Muscle layer of duodenum (tissue), 2 donors: Measurements from ENCODE around the gene ADAMTS9.

ENCODE experiments used
- H3K27ac ChIP-seq: one replicate; pipeline ENCODE4 v1.7.0; 2013; ENCODE audit warnings: mild to moderate bottlenecking, low read length
- H3K27me3 ChIP-seq: one replicate; pipeline ENCODE4 v1.7.0; 2013; ENCODE audit warnings: low read depth, mild to moderate bottlenecking, control low read depth, low read length
- H3K36me3 ChIP-seq, 2 donors: one replicate each; pipeline ENCODE4 v1.7.0; 2013; ENCODE audit warnings: low read length in 2 of 2, control low read depth in 1 of 2, mild to moderate bottlenecking in 1 of 2; ENCODE audit not compliant: insufficient read depth in 2 of 2, control insufficient read depth in 1 of 2
- H3K4me1 ChIP-seq, 2 donors: one replicate each; pipeline ENCODE4 v1.7.0; 2013; ENCODE audit warnings: low read length in 2 of 2, mild to moderate bottlenecking in 2 of 2, control low read depth in 1 of 2, moderate library complexity in 1 of 2; ENCODE audit not compliant: insufficient read depth in 2 of 2, control insufficient read depth in 1 of 2
- H3K4me3 ChIP-seq, 2 donors: one replicate each; pipeline ENCODE4 v1.7.0; 2013; ENCODE audit warnings: low read length in 2 of 2, low read depth in 1 of 2, mild to moderate bottlenecking in 1 of 2
- H3K9me3 ChIP-seq, 2 donors: one replicate each; pipeline ENCODE4 v1.7.0; 2013; ENCODE audit warnings: low read length in 2 of 2, control low read depth in 1 of 2, mild to moderate bottlenecking in 1 of 2; ENCODE audit not compliant: control insufficient read depth in 1 of 2
- donor health status: healthy.

The ADAMTS9 gene

DNA sequence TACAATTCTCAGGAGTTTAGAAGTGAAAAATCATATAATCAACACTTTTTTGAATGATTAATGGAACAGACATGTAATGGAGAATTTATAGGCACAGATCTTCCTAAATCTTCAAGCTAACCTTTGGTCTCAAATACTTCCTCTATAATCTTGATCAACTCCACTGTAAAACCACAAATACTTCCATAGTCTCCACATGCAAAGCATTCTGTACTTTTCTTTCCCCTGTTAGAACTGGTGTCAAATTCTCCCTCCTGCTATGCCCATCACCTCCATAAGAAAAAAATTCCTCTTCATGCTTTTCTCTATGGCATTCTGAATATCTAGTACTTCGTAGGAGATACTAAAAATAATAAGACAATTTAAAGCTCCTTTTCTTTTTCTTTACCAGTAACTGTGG is 214.3 kb downstream of the ADAMTS9 start:
- Histone ChIP-seq H3K4me1 (no peaks in the 10 kb centered on the region), H3K4me3 (no peak overlapping the region), H3K36me3 (no peaks in the 10 kb centered on the region), H3K27ac (no peak overlapping the region), H3K9me3 (no peaks in the 10 kb centered on the region), H3K27me3 (no peaks in the 10 kb centered on the region)

DNA sequence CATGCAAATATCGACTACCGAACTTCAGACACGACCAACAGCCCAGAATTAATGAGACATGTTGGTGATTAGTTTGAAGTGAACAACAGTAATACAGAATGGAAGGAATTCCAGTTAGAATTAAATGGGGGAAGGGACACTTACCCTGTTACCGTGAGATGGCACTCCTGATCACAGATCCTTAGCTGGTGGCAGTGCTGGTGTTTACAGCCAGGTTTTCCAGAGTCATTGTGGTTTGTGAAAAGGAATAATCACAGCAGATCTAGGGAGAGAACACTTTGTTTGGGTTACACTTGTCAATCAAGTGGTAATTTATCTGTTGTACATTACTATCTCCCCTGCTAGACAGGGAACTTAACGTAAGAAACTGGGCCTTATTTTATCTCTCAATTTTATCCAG is 217.4 kb downstream of the ADAMTS9 start:
- no peaks in the 10 kb centered on the region for H3K36me3 ChIP-seq
- no peaks in the 10 kb centered on the region for H3K27me3 ChIP-seq

DNA sequence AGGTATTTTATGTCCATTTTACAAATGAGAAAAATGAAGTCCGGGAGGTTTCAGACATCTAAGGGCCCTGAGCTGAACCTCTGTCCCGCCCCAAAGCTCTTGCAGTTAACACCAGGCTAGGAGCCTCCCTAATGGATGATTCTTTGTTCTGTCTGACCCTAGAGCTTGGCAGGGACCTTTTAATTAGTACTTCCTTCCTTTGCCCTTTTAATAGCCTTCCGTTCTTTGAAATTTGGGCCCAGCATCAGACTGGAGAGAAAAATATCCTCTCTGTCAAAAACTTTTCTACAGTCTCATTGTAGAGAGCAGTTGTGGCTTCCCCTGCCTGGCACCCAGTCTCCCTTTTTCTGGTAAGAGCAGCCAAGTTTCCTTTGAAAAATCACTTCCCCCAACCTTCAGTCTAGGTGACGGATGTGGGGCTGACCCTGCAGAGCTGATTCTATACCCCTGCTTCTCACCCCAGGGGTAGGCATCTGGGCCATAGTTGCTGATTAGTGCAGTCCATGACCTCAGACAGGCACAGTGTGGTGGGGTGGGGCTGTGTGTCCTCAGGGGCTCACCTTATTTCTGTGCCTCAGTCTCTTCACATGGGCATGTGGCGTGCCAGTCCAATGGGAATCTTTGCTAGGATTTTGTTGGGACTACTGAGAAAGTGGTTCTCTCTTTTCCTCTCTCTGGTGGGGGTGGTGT is 220.4 kb downstream of the ADAMTS9 start:
- no peak overlapping the region for H3K27ac ChIP-seq
- no peak overlapping the region for H3K4me3 ChIP-seq
- peaks cover 0 to 2% of the 10 kb centered on the region in 2 donors for H3K4me1 ChIP-seq
- no peaks in the 10 kb centered on the region for H3K36me3 ChIP-seq
- no peaks in the 10 kb centered on the region for H3K9me3 ChIP-seq
- H3K27me3 ChIP-seq: no peaks in the 10 kb centered on the region

More for the DNA sequence above, 217.4 kb downstream of the ADAMTS9 start:
- no peaks in the 10 kb centered on the region for H3K4me1 ChIP-seq
- H3K4me3 ChIP-seq: no peak overlapping the region
- no peak overlapping the region for H3K27ac ChIP-seq
- H3K9me3 ChIP-seq: no peaks in the 10 kb centered on the region
